ENCODE data around the gene RAPGEF4. TPM values are rescaled to one million over a fixed set of nuclear protein-coding genes. Genes with fewer than 3 reads are reported as not detected.
A peak's percentile ranks its signal among the peaks of the same experiment; 100 is the strongest.

The RAPGEF4 gene
- total and polyA plus RNA-seq, 2 of the 4 experiments (the other 2 are of a cell fraction): 1.7 to 3.2 TPM

DNA sequence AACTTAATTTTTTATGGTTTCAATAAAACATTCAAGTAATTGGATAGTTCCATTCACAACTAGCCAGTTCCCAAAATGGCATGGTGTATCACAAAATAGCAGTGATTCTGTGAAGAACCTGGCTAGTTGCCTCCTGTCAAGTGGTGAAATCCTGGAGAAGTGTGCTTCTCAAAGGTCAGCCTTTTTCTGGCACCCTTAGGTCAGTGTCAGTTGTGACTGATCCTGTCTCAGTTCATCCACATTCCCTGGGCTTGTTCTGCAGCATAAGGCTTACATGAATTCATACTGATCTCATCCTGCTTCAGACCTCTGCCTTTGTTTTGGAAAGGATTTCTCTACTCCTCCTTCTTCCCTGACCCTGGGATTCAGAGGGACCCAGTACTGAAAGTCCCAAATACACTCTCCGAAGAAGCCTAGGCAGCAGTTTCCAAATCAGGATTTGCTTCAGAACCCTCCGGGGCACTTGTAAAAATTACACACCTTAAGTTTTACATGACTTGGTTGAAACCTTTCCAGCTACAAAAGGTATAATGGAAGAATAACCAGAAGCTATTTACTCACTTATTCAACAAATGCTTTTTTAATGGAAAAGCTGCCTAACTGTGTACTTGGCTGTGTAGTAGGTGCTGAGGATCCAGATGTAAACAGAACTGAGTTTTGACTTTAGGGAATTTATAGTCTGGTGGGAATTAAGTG lies 351.0 kb downstream of the RAPGEF4 start:
- H2BK20ac ChIP-seq (ENCODE audit: low read depth, low read length): peak overlapping the region; percentile 30
- H3K27me3 ChIP-seq (ENCODE audit: control insufficient read depth, insufficient read depth, low read length): no peaks in the 10 kb centered on the region
- in situ Hi-C loops (cut with MboI; ENCODE audit: low sequenced_read_pairs) (no loop called here), intact Hi-C loops (cut with micrococcal nuclease) (loop anchor here (10.0 kb wide), 1 partner anchor 98 kb away; no protein-coding TSS in a partner anchor), dilution Hi-C loops (cut with HindIII; ENCODE audit: low sequenced_read_pairs, unreplicated experiment) (no loop called here)
- H2AK5ac ChIP-seq (ENCODE audit: low read depth, low read length): peak overlapping the region; percentile 92
- H3K36me3 ChIP-seq (ENCODE audit: control insufficient read depth, insufficient read depth, low read length): peaks cover 8% of the 10 kb centered on the region
- H3K23ac ChIP-seq (ENCODE audit: low read depth, low read length): peak overlapping the region; percentile 70; the same call in 1 of the 2 replicates
- H3K9me3 ChIP-seq (ENCODE audit: control insufficient read depth, insufficient read depth, low read length): no peaks in the 10 kb centered on the region
- no CpG with 5 or more reads among the region's 2 CpGs for WGBS, 2 experiments (ENCODE audit: extremely low coverage in 2 of 2, insufficient read length in 1 of 2)
- peaks cover 8% of the 10 kb centered on the region; the same call in 1 of the 2 replicates for H3K9me1 ChIP-seq (ENCODE audit: insufficient read depth, low read length)
- H3K9ac ChIP-seq (ENCODE audit: low read depth, low read length): peak overlapping the region; percentile 52
- H3K4me3 ChIP-seq (ENCODE audit: insufficient read depth, low read depth, low read length): no peak overlapping the region
- CTCF ChIA-PET: interaction anchor here (1.0 kb wide), 1 partner anchor 9 kb away, joined by 3 read pairs; no protein-coding TSS in a partner anchor
- no peak overlapping the region for H2AK9ac ChIP-seq (replicated peaks; ENCODE audit: low read depth, low read length, poor library complexity)
- peak overlapping the region; percentile 88; the same call in 1 of the 2 replicates for H3K27ac ChIP-seq (ENCODE audit: insufficient read depth, low read length)
- H2BK15ac ChIP-seq (ENCODE audit: low read depth, low read length): peak overlapping the region; percentile 92
- no peaks in the 10 kb centered on the region for H4K20me1 ChIP-seq (ENCODE audit: insufficient read depth, low read length)
- DNase-seq: peak; percentile 54
- peak overlapping the region; percentile 91 for H2BK5ac ChIP-seq (ENCODE audit: low read depth, low read length, poor library complexity, severe bottlenecking)
- peak overlapping the region; percentile 80 for H3K56ac ChIP-seq (ENCODE audit: extremely low read depth, insufficient read depth, low read length)
- H4K91ac ChIP-seq (ENCODE audit: insufficient read depth, low read depth, low read length): peak overlapping the region; percentile 67
- peak overlapping the region; percentile 82 for H2BK120ac ChIP-seq (ENCODE audit: low read depth, low read length)
- H3K18ac ChIP-seq (ENCODE audit: low read depth, low read length): peak overlapping the region; percentile 97
- peak overlapping the region; percentile 86; the same call in 1 of the 2 replicates for H4K5ac ChIP-seq (ENCODE audit: low read depth, low read length)
- H3K4me2 ChIP-seq (ENCODE audit: low read depth, low read length): peak overlapping the region; percentile 35; the same call in 1 of the 2 replicates
- peak overlapping the region; percentile 12 to 81; a peak in 2 of 4 replicates for H4K8ac ChIP-seq (ENCODE audit: low read depth in 2 of 2, low read length in 2 of 2)
- POLR2A ChIA-PET (ENCODE audit: unreplicated experiment): no interaction called here
- peak overlapping the region; percentile 76 for H3K4ac ChIP-seq (ENCODE audit: low read depth, low read length)
- no TSS peak for BruUV-seq (replicated peaks)
- no peak overlapping the region for H2AFZ ChIP-seq (replicated peaks; ENCODE audit: low read length, poor library complexity)
- peak; percentile 50 for ATAC-seq (ENCODE audit: low read depth)
- TF ChIP-seq SMC3 (IDR thresholded peaks at IDR 0.05; ENCODE audit: low read depth, low read length) (no peak), MAFK (IDR thresholded peaks at IDR 0.05; ENCODE audit: low read depth, low read length) (no peak)
- peaks cover 16 to 64% of the 10 kb centered on the region in 2 experiments for H3K79me1 ChIP-seq (ENCODE audit: low read depth in 1 of 2, low read length in 2 of 2)
- H3K14ac ChIP-seq (replicated peaks; ENCODE audit: low read depth, low read length): peak overlapping the region; percentile 64
- H3K4me1 ChIP-seq (ENCODE audit: control insufficient read depth, insufficient read depth, low read length): peaks cover 26% of the 10 kb centered on the region

All from IMR-90 (cell line).